ENCODE measurements around the gene SCGB1A1.

GRCh38 chr11:62372871-62373270 lies 46.0 kb upstream of the SCGB1A1 start:
- TF ChIP-seq, protein P1, sequence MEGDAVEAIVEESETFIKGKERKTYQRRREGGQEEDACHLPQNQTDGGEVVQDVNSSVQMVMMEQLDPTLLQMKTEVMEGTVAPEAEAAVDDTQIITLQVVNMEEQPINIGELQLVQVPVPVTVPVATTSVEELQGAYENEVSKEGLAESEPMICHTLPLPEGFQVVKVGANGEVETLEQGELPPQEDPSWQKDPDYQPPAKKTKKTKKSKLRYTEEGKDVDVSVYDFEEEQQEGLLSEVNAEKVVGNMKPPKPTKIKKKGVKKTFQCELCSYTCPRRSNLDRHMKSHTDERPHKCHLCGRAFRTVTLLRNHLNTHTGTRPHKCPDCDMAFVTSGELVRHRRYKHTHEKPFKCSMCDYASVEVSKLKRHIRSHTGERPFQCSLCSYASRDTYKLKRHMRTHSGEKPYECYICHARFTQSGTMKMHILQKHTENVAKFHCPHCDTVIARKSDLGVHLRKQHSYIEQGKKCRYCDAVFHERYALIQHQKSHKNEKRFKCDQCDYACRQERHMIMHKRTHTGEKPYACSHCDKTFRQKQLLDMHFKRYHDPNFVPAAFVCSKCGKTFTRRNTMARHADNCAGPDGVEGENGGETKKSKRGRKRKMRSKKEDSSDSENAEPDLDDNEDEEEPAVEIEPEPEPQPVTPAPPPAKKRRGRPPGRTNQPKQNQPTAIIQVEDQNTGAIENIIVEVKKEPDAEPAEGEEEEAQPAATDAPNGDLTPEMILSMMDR (IDR thresholded peaks at IDR 0.05; ENCODE audit: low read length), result no peak
- no peak for TF ChIP-seq EZH2 (IDR thresholded peaks at IDR 0.05; ENCODE audit: borderline replicate concordance, low read length)
